Right cardiac atrium (tissue), 5 donors: ENCODE data around the gene GDF10. TPM values are rescaled to one million over a fixed set of nuclear protein-coding genes. Genes with fewer than 3 reads are reported as not detected.
A peak's percentile ranks its signal among the peaks of the same experiment; 100 is the strongest.

Source experiments
- ATAC-seq, 2 donors: fragments of 200-7000 bp; cut with Tn5 transposase; one replicate each; pipeline versions ENCODE4 v1.8.0 to v1.9.1; 2020; ENCODE audit warnings: moderate library complexity in 2 of 2, mild to moderate bottlenecking in 1 of 2
- DNase-seq, 3 donors: peaks; one replicate each; pipeline ENCODE4 v3.0.0-alpha.2; 2020
- H3K27ac ChIP-seq: one replicate; pipeline ENCODE4 v1.5.1; 2013; ENCODE audit warnings: mild to moderate bottlenecking, low read length, control low read depth, moderate library complexity
- H3K27me3 ChIP-seq: one replicate; pipeline ENCODE4 v1.6.1; 2013; ENCODE audit not compliant: control insufficient read depth, insufficient read depth
- H3K4me1 ChIP-seq: one replicate; pipeline ENCODE4 v1.6.1; 2013; ENCODE audit warnings: low read length; ENCODE audit not compliant: control insufficient read depth, insufficient read depth
- H3K4me3 ChIP-seq: one replicate; pipeline ENCODE4 v1.5.1; 2013; ENCODE audit warnings: low read length, control low read depth
- H3K9me3 ChIP-seq: one replicate; pipeline ENCODE4 v1.6.1; 2013; ENCODE audit warnings: low read length; ENCODE audit not compliant: control insufficient read depth
- WGBS: extraction: QIAGEN DNeasy Blood & Tissue Kit; methylation state at CpG from one replicate; pipeline ENCODE4 v1.1.7; 2013; 5-methylcytosine and 5-hydroxymethylcytosine counted together
- intact Hi-C, 4 donors: fragments of 100-400 bp; cut with DNase I; formaldehyde crosslinking; loops; one replicate each; pipeline versions ENCODE4 v1.11.0 to v1.14.0; 2022 to 2023
- polyA plus RNA-seq: library from polyadenylated mRNA; stranded (reverse); fragments of 200-250 nt; gene quantifications from one replicate; pipeline ENCODE4 v1.2.3, GENCODE V29; 2013
- total RNA-seq, 4 donors: library from RNA; stranded (reverse); fragmentation: NEBNext Ultra II Directional; extraction: Animal tissue kit (Norgen Biotek cat#: 25700); gene quantifications; one replicate each; pipeline ENCODE4 v1.2.1, GENCODE V29; 2021
- donor health status: healthy with polysubstance abuse.
- donor health status: DM: no; HTN: yes; CAD: no.
- donor health status: DM: no; HTN: no; CAD: no.
- donor health status: DM: no; HTN: yes; CAD: no; lungs with severe emphysema.
- donor health status: DM: yes; HTN: yes; CAD: no.

Gene GDF10
- total and polyA plus RNA-seq, 5 donors = 1.8 to 4.3 (median 2.5) TPM

GRCh38 chr10:47257396-47258120, 42.4 kb upstream of the GDF10 start:
- intact Hi-C loops = no loop called here
- Histone ChIP-seq H3K9me3 (no peaks in the 10 kb centered on the region), H3K4me1 (peaks cover 5% of the 10 kb centered on the region), H3K4me3 (no peak overlapping the region), H3K27me3 (no peaks in the 10 kb centered on the region), H3K27ac (no peak overlapping the region)
- WGBS = 88% methylated on average over 4 of the region's 4 CpGs
- ATAC-seq = no peak
- no peak for DNase-seq

DNA sequence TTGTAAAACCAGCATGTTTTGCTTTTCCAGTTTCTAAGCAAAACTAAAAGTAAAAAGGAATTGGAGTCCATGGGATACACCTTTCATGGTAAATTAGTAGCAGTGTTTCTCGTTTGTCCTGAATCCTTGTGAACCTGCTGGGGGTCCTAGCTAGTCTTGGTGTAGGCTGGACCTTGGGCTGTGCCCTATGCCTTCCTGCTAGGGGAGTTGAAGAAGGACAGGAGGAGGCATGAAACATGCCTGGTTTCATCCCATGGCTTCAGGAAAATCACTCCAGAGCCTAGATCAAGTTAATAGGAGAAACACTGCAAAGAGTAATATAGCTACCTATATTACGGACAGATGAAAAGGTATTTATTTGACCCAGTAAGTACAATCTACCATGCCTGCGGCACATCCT, 41.1 kb upstream of the GDF10 start:
- Histone ChIP-seq H3K27ac (no peak overlapping the region), H3K4me3 (no peak overlapping the region), H3K4me1 (peaks cover 3% of the 10 kb centered on the region), H3K9me3 (no peaks in the 10 kb centered on the region), H3K27me3 (no peaks in the 10 kb centered on the region)
- intact Hi-C loops = no loop called here
- 90% methylated on average over 3 of the region's 3 CpGs for WGBS
- no peak for ATAC-seq
- no peak for DNase-seq

DNA sequence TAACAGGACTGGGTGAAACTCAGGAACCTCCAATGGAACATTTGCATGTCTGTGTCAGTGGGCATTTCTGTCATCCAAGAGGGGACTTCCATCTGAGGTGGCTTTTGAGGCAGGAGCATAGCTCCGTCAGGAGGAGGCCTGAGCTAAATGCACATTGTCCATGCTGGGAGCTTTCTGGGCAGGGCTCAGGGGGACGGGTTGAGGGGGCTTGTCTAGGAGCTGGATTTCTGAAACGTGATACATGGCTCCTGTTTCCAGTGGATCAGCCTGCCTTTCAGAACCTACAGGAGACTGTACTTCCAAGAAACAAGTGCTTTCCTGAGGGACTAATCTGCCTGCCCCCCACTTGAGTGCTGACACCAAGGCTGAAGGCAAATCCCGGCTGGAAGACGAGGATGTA, 40.5 kb upstream of the GDF10 start:
- intact Hi-C loops = no loop called here
- Histone ChIP-seq H3K4me1 (peaks cover 2% of the 10 kb centered on the region), H3K27me3 (no peaks in the 10 kb centered on the region), H3K9me3 (no peaks in the 10 kb centered on the region), H3K4me3 (no peak overlapping the region), H3K27ac (no peak overlapping the region)
- 79% methylated on average over 5 of the region's 5 CpGs for WGBS
- no peak for ATAC-seq
- no peak for DNase-seq

DNA sequence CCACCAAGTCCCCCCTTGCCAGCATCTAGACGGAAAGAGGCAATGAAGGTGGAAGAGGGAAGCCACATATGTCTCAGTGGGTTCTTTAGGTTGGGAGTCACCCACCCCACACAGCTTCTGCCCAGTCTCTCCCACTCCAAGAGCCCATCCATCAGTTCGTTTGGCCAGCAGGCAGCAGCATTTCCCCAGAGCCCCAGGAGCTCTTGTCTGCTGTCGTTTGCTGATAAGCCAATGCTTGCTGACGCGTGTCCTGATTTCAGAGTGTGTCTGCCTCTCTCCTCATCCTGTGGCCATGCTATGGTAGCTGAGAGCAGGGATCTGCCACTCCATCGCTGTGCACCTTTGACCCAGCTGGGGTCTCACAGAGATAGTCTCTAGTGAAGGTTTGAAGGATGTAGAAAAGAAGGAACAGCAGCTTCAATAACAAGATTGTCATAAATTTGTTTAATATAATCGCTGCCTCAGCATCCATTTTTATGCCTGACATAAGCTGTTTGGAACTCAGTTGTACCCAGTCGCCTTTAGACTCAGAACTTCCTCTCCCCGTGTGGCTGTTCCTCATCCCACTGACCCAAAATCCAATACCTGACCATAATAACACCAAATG, 39.4 kb upstream of the GDF10 start:
- Histone ChIP-seq H3K4me3 (no peak overlapping the region), H3K27me3 (no peaks in the 10 kb centered on the region), H3K27ac (no peak overlapping the region), H3K4me1 (peaks cover 2% of the 10 kb centered on the region), H3K9me3 (no peaks in the 10 kb centered on the region)
- WGBS = 39% methylated on average over 9 of the region's 9 CpGs
- ATAC-seq = peak; percentile 57 to 69
- no peak for DNase-seq
- intact Hi-C loops = no loop called here

DNA sequence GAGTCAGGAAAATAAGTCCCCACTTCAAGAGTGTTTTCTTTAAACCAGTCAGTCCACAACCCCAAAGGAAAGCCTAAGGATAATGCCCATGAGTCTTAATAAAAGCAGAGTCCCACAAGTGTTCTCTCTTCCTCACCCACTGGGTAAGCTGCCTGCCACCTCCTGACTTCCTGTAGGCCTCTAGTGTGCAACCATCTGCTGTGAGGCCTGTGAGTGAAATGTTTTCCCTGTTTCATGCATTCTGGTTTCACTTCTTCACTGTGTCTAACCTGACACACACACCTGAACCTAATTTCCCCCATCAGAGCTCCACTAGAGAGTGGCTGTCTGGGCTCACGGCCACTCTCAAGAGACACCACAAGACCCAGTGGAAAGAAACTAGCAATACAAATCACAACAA, 38.9 kb upstream of the GDF10 start:
- 88% methylated on average over 1 of the region's 1 CpG for WGBS
- H3K4me3 ChIP-seq = no peak overlapping the region
- DNase-seq (no peak), ATAC-seq (no peak)
- H3K4me1 ChIP-seq = no peaks in the 10 kb centered on the region
- intact Hi-C loops = no loop called here
- H3K27me3 ChIP-seq = no peaks in the 10 kb centered on the region
- no peaks in the 10 kb centered on the region for H3K9me3 ChIP-seq
- no peak overlapping the region for H3K27ac ChIP-seq

DNA sequence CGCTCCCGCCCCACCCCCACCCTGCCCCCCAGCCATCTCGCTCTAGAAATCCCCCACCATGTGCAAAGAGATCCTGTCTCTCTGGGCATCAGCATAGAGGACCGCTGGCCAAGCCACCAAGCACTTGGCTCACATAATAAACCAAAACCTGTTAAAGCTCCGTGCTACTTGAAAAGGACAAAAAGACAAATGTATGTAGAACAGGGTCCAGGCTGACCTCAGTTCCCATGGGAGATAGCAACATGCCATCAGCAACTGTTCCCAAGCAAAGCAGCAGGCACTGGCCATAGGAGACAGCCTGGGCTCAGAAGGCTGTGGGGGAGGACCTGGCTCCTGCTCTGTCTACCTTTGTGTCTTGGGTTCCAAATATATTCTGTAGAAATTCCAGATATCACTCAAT, 38.4 kb upstream of the GDF10 start:
- Histone ChIP-seq H3K4me3 (no peak overlapping the region), H3K27me3 (no peaks in the 10 kb centered on the region), H3K27ac (no peak overlapping the region), H3K9me3 (no peaks in the 10 kb centered on the region), H3K4me1 (no peaks in the 10 kb centered on the region)
- ATAC-seq (no peak), DNase-seq (no peak)
- intact Hi-C loops = no loop called here
- 82% methylated on average over 5 of the region's 5 CpGs for WGBS

DNA sequence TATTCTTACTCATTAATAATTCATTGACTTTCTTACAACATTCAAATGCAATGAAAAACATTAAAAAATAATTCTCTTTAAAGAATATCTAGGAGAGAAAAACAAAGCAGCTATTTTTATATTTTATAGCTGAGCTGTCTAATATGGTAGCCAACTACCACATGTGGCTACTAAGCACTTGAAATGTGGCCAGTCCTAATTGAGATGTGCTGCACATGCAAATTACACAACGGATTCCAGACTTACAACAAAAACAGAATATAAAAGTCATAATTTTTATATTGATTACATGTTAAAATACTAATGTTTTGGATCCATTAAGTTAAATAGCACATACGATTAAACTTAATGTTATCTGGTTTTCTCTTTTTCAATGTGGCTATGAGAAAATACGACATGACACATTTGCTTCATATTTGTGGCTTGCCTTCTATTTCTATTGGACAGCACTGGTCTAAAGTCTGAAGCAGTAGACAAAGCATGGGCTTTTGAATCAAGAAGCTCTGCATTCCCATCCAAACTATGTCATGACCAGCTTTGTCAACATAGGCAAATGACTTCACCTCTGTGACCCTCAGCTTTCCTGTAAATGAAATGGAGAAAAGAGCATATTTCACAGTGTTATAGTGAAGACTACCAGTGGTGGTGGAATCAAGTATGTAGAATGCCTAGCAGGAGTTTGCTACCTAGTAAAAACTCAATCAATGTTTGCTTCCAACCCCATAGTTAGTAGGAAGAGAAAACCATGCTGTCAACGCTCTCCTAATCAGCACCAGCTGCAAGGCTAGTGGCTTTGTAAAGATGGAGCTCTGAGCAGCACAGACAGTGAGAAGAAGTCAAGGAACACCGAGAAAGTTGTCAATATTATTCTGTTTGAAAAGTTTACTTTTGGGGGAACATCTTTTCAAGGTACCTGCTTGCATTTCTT, 37.1 kb upstream of the GDF10 start:
- intact Hi-C loops = no loop called here
- DNase-seq = no peak
- H3K27ac ChIP-seq = no peak overlapping the region
- 74% methylated on average over 5 of the region's 5 CpGs for WGBS
- H3K27me3 ChIP-seq = no peaks in the 10 kb centered on the region
- no peak for ATAC-seq
- H3K4me1 ChIP-seq = no peaks in the 10 kb centered on the region
- no peaks in the 10 kb centered on the region for H3K9me3 ChIP-seq
- no peak overlapping the region for H3K4me3 ChIP-seq

DNA sequence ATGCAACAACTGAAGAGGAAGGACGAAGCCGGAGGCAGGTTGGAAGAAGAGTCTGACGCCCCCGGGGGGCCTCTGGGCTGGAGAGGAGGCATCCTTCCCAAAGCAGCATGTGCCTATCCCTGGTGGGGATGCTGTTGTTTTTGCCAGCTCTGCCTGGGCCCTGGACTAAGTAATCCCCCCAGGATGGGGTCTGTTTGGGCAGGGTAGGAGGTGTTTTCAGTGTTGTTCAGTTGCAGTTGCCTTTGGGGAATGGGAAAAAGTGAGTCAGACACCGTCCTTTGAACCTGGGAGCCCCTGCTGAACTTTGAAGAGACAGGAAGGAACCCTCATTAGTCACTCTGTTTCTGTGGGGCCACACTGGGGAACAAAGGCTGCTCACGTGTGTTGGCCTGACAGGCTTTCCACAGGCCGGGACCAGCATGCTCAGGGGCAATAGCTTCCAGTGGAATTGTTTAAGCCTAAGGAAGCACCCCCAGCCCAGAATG, 35.2 kb upstream of the GDF10 start:
- no peak overlapping the region for H3K4me3 ChIP-seq
- H3K27ac ChIP-seq = no peak overlapping the region
- no peaks in the 10 kb centered on the region for H3K27me3 ChIP-seq
- no peak for DNase-seq
- WGBS = 81% methylated on average over 7 of the region's 7 CpGs
- H3K9me3 ChIP-seq = no peaks in the 10 kb centered on the region
- H3K4me1 ChIP-seq = no peaks in the 10 kb centered on the region
- intact Hi-C loops = no loop called here
- no peak for ATAC-seq

DNA sequence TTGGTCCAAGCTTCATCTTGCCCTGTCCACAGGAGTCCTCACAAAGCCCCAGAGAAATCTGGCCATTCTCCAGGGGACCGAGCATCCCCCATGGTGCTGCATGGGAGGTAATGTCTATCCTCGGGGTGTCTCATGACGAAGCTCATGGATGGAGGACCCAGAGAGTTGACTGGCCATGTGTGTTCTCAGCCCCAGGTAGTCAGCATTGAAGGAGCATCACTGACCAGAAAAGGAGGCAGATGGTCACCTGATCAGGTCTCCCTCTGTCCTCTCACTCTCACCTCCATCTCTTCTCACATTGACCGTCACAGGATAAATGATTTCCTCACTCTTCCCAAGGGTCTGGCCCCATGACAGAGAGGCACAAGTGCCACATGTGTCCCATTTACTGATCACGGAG, 33.4 kb upstream of the GDF10 start:
- Histone ChIP-seq H3K4me3 (no peak overlapping the region), H3K27me3 (no peaks in the 10 kb centered on the region), H3K27ac (no peak overlapping the region), H3K4me1 (no peaks in the 10 kb centered on the region), H3K9me3 (no peaks in the 10 kb centered on the region)
- no peak for DNase-seq
- ATAC-seq = no peak
- intact Hi-C loops = no loop called here
- 93% methylated on average over 5 of the region's 5 CpGs for WGBS

DNA sequence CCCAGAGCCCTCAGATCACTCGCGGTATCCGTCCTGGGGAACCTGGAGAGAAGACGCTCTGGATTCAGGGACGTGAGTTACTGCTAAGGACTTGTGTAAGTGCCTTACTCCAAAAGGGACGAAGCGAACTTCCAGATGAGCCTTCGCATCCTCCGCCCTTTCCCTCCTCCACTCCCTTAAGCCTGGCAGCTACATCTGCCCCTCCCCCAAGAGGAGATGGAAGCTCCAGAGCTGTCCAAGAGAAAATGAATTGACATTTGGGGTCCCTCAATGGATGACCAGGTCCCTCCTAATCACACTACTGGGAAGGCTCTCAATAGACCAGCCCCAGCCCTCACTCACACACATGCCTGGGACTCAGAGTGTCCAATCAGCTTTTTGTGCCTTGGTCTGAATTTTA, 31.3 kb upstream of the GDF10 start:
- ATAC-seq (no peak), DNase-seq (no peak)
- no peak overlapping the region for H3K4me3 ChIP-seq
- H3K27ac ChIP-seq = no peak overlapping the region
- H3K4me1 ChIP-seq = no peaks in the 10 kb centered on the region
- WGBS = 90% methylated on average over 9 of the region's 9 CpGs
- no peaks in the 10 kb centered on the region for H3K9me3 ChIP-seq
- intact Hi-C loops = no loop called here
- H3K27me3 ChIP-seq = no peaks in the 10 kb centered on the region

GRCh38 chr10:47269294-47269693, 30.7 kb upstream of the GDF10 start:
- intact Hi-C loops = no loop called here
- Histone ChIP-seq H3K4me3 (no peak overlapping the region), H3K27me3 (no peaks in the 10 kb centered on the region), H3K9me3 (no peaks in the 10 kb centered on the region), H3K4me1 (no peaks in the 10 kb centered on the region), H3K27ac (no peak overlapping the region)
- ATAC-seq = no peak
- no peak for DNase-seq
- WGBS = 56% methylated on average over 5 of the region's 5 CpGs
